RWPE2 (cell line): ENCODE measurements around the gene NSG2.

Source experiments
- ATAC-seq: fragments of 200-7000 bp; cut with Tn5 transposase; 3 replicates; pipeline ENCODE4 v1.9.1; 2021; ENCODE audit warnings: low read depth
- DNase-seq: peaks from one replicate; pipeline ENCODE4 v3.0.0-alpha.2; 2020; ENCODE audit warnings: low spot score
- H3K27ac ChIP-seq: fragments of 450-650 bp; 2 replicates; pipeline ENCODE4 v1.5.1; 2017; ENCODE audit warnings: mild to moderate bottlenecking; ENCODE audit not compliant: poor library complexity, severe bottlenecking
- H3K27me3 ChIP-seq: fragments of 250-450 bp; sonication (Bioruptor Pico); 2 replicates; pipeline ENCODE4 v1.5.1; 2021; ENCODE audit warnings: mild to moderate bottlenecking, moderate library complexity; ENCODE audit not compliant: insufficient read depth, poor library complexity, severe bottlenecking
- H3K36me3 ChIP-seq: fragments of 250-450 bp; sonication (Bioruptor Pico); 2 replicates; pipeline ENCODE4 v1.5.1; 2020; ENCODE audit warnings: low read depth, mild to moderate bottlenecking, moderate library complexity
- H3K4me1 ChIP-seq: fragments of 250-450 bp; sonication (Bioruptor Pico); 2 replicates; pipeline ENCODE4 v1.5.1; 2021; ENCODE audit warnings: mild to moderate bottlenecking, moderate library complexity; ENCODE audit not compliant: insufficient read depth, poor library complexity, severe bottlenecking
- H3K4me3 ChIP-seq: fragments of 250-450 bp; sonication (Bioruptor Pico); 2 replicates; pipeline ENCODE4 v1.5.1; 2021; ENCODE audit warnings: mild to moderate bottlenecking, moderate library complexity; ENCODE audit not compliant: severe bottlenecking
- H3K9me3 ChIP-seq: fragments of 250-450 bp; sonication (Bioruptor Pico); 2 replicates; pipeline ENCODE4 v1.5.1; 2021; ENCODE audit warnings: mild to moderate bottlenecking, moderate library complexity; ENCODE audit not compliant: severe bottlenecking
- TF ChIP-seq, protein P1 (sequence below): fragments of 450-650 bp; IDR thresholded peaks from one replicate; pipeline ENCODE4 v1.5.1; 2017; ENCODE audit warnings: mild to moderate bottlenecking, moderate library complexity; ENCODE audit not compliant: poor library complexity, severe bottlenecking

NSG2 gene

DNA sequence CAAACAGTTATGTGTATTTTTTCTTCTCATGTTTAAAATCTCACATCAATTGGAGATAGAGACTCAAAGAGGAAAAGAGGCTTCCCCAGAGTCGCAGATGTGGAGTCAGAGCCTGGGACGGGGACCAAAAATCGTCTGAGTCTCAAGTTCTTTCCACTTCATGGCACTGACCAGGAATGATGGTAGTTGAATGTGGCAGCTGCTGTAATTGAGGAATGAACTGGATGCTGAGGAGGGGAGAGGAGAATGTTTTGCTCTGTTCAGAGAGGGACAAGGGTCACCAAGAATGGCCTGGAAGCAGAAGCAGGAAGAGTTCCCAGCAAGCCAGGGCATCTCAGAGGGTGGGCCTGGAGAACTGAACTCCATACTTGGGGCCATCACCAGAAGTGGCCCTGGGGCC is 103.9 kb downstream of the NSG2 start:
- H3K4me3 ChIP-seq: no peak overlapping the region
- no peak for DNase-seq
- TF ChIP-seq, protein P1, sequence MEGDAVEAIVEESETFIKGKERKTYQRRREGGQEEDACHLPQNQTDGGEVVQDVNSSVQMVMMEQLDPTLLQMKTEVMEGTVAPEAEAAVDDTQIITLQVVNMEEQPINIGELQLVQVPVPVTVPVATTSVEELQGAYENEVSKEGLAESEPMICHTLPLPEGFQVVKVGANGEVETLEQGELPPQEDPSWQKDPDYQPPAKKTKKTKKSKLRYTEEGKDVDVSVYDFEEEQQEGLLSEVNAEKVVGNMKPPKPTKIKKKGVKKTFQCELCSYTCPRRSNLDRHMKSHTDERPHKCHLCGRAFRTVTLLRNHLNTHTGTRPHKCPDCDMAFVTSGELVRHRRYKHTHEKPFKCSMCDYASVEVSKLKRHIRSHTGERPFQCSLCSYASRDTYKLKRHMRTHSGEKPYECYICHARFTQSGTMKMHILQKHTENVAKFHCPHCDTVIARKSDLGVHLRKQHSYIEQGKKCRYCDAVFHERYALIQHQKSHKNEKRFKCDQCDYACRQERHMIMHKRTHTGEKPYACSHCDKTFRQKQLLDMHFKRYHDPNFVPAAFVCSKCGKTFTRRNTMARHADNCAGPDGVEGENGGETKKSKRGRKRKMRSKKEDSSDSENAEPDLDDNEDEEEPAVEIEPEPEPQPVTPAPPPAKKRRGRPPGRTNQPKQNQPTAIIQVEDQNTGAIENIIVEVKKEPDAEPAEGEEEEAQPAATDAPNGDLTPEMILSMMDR: no peak
- H3K4me1 ChIP-seq: no peaks in the 10 kb centered on the region
- H3K9me3 ChIP-seq: peaks cover 2% of the 10 kb centered on the region
- no peaks in the 10 kb centered on the region for H3K27me3 ChIP-seq
- no peak overlapping the region for H3K27ac ChIP-seq
- no peaks in the 10 kb centered on the region for H3K36me3 ChIP-seq
- ATAC-seq: no peak

DNA sequence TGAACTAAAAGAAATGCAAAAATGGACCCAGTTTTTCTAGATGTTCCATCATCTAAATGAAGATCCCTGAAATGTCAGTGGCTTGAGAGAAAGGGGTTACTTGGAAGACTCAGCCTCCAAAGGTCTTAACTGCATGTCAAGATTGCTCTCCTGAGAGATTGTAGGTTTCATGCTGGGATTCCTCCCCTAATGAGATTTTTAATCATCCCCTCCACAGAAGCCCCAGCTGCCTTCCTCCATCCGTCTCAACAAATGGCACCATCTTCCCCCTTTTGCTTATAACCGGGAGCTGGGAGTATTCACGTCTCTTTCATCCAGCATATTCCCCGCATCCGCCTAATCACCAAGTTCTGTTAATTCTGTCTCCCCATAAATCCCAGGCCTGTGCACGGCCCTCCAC is 104.5 kb downstream of the NSG2 start:
- H3K4me1 ChIP-seq: no peaks in the 10 kb centered on the region
- ATAC-seq: no peak
- TF ChIP-seq, protein P1: no peak
- no peak overlapping the region for H3K4me3 ChIP-seq
- H3K27ac ChIP-seq: no peak overlapping the region
- DNase-seq: no peak
- H3K36me3 ChIP-seq: no peaks in the 10 kb centered on the region
- peaks cover 2% of the 10 kb centered on the region for H3K9me3 ChIP-seq
- H3K27me3 ChIP-seq: no peaks in the 10 kb centered on the region

DNA sequence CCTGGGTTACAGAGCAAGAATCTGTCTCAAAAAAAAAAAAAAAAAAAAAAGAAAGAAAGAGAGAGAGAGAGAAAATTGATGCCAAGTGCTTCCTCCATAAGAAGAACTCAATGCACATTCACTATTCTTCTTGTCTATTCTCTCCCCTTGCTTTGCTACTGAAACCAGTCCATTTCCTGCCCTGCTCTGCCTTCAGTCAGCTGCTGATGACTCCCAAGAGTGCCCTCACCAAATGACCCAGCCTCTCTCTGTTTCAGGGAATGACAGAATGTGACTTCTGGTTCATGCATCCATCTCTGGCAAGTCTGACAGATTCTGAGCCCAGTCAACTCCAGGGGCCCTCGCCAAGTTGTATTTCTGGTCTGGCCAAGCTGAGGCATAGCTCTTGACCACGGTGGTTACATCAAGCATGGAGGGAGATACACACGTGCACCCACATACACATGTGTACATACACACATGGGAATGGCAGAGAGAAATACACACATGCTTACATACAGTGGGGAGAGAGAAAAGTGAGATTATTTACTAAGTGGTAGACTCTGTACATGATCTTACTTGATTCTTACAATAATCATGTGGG is 106.2 kb downstream of the NSG2 start:
- H3K9me3 ChIP-seq: peaks cover 2% of the 10 kb centered on the region
- H3K27me3 ChIP-seq: no peaks in the 10 kb centered on the region
- TF ChIP-seq, protein P1: no peak
- H3K4me3 ChIP-seq: no peak overlapping the region
- DNase-seq: no peak
- no peak for ATAC-seq
- H3K27ac ChIP-seq: no peak overlapping the region
- H3K4me1 ChIP-seq: no peaks in the 10 kb centered on the region
- no peaks in the 10 kb centered on the region for H3K36me3 ChIP-seq

DNA sequence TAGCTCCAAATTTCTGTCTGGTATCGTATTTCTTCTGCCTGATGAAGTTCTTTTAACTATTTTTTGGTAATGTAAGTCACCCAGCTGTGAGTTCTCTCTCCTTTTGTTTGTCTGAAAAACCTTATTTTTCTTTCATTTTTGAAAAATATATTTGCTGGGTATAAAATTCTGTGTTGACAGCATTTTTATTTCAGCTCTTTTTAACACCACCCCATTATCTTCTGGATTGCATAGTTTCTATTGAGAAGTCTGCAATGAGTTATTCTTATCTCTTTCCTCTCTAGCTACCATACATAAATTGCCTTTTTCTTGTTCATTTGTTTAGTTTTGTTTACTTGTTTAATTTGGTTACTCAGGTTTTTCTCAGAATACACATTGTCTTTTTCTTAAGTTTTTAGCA is 109.1 kb downstream of the NSG2 start:
- TF ChIP-seq, protein P1: no peak
- Histone ChIP-seq H3K4me3 (no peak overlapping the region), H3K9me3 (peaks cover 2% of the 10 kb centered on the region), H3K36me3 (no peaks in the 10 kb centered on the region), H3K27ac (no peak overlapping the region), H3K27me3 (no peaks in the 10 kb centered on the region), H3K4me1 (peaks cover 7% of the 10 kb centered on the region)
- ATAC-seq (no peak), DNase-seq (no peak)

DNA sequence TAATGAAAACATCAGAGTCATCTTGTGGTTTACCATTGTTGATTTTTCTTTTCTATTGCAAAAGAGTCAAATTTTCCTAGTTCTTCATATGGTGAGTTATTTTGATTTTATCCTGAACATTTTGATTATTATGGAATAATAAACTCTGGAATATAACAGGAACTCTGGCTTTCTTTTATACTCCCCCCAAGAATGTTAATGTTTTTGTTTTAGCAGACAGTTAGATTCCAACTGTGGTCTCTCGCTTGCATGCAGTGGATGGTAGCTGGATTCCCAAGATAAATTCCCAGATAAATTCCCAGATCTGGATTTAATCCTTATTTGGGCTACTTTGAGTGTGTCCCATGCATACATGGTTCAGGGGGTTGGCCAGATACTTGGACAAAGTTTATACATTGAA is 109.8 kb downstream of the NSG2 start:
- Histone ChIP-seq H3K9me3 (peaks cover 2% of the 10 kb centered on the region), H3K4me3 (no peak overlapping the region), H3K4me1 (peaks cover 13% of the 10 kb centered on the region), H3K27me3 (no peaks in the 10 kb centered on the region), H3K36me3 (no peaks in the 10 kb centered on the region), H3K27ac (no peak overlapping the region)
- TF ChIP-seq, protein P1: no peak
- no peak for DNase-seq
- no peak for ATAC-seq
